Measurements from ENCODE around the gene SEC24A. TPM values are rescaled to one million over a fixed set of nuclear protein-coding genes. Genes with fewer than 3 reads are reported as not detected.
"Not testable (repeated sequence)": the region's sequence is repeated elsewhere in the genome, so short reads cannot be mapped to it uniquely, and the experiment has no call there.

SEC24A gene
- total and polyA plus RNA-seq, 7 donors = 7.2 to 21.0 (median 14.8) TPM

DNA sequence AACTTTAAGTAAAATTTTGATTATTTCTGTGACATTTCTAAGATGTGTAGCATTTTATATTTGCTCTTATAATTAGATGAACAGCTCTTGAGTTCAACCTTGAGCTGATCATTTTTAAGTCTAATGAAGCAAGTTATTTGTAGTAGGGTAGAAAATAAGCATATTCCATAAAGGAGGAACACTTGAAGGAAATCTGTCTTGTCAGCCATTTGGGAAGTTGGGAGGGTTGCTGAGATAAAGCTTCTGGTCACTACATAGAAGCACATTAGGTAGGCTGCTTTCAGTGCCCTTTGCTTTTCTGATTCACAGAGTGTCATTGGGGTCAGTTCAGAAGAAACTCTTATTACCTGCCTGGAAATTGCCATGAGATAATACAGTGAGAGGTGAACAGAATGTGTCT is 44.1 kb downstream of the SEC24A start:
- H3K27me3 ChIP-seq = no peaks in the 10 kb centered on the region
- no peaks in the 10 kb centered on the region for H3K4me1 ChIP-seq
- H3K9me3 ChIP-seq = no peaks in the 10 kb centered on the region
- no peak for DNase-seq
- intact Hi-C loops (cut with DNase I) = loop anchor here (10.0 kb wide), 1 partner anchor 92 kb away; no protein-coding TSS in a partner anchor
- TF ChIP-seq EP300 (IDR thresholded peaks at IDR 0.05) = no peak
- TF ChIP-seq POLR2AphosphoS5 (IDR thresholded peaks at IDR 0.05) = no peak
- TF ChIP-seq, protein P1, sequence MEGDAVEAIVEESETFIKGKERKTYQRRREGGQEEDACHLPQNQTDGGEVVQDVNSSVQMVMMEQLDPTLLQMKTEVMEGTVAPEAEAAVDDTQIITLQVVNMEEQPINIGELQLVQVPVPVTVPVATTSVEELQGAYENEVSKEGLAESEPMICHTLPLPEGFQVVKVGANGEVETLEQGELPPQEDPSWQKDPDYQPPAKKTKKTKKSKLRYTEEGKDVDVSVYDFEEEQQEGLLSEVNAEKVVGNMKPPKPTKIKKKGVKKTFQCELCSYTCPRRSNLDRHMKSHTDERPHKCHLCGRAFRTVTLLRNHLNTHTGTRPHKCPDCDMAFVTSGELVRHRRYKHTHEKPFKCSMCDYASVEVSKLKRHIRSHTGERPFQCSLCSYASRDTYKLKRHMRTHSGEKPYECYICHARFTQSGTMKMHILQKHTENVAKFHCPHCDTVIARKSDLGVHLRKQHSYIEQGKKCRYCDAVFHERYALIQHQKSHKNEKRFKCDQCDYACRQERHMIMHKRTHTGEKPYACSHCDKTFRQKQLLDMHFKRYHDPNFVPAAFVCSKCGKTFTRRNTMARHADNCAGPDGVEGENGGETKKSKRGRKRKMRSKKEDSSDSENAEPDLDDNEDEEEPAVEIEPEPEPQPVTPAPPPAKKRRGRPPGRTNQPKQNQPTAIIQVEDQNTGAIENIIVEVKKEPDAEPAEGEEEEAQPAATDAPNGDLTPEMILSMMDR (IDR thresholded peaks at IDR 0.05) = no peak
- TF ChIP-seq POLR2A (IDR thresholded peaks at IDR 0.05) = no peak
- H3K36me3 ChIP-seq = peaks cover 7 to 93% (median 39%) of the 10 kb centered on the region in 4 donors
- H3K4me3 ChIP-seq = no peak overlapping the region
- H3K27ac ChIP-seq = no peak overlapping the region

DNA sequence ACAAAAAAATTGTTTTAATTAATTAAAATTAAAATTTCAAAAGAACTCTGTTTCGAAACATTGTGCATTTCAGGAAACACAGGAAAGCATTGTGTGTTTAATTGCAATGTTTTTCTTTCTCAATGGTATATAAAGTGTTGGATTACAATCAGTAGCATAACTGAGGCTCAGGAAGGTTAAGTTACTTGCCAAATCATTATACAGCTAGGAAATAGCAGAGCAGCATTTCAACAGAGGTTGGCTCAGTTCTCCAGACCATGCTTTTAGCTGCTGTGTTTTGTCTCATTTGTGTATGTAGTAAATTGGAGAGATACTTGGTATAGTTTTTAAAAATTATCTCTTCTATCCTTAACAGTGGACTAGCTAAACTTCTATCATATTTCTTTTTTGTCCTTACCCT is 59.7 kb downstream of the SEC24A start:
- DNase-seq = no peak
- Histone ChIP-seq H3K27me3 (no peaks in the 10 kb centered on the region), H3K4me1 (no peaks in the 10 kb centered on the region), H3K36me3 (peaks cover 3 to 88% (median 37%) of the 10 kb centered on the region in 4 donors), H3K27ac (no peak overlapping the region), H3K9me3 (no peaks in the 10 kb centered on the region), H3K4me3 (no peak overlapping the region)
- TF ChIP-seq EP300 (IDR thresholded peaks at IDR 0.05) = no peak
- no peak for TF ChIP-seq POLR2A (IDR thresholded peaks at IDR 0.05)
- TF ChIP-seq, protein P1 (IDR thresholded peaks at IDR 0.05) = no peak
- no peak for TF ChIP-seq POLR2AphosphoS5 (IDR thresholded peaks at IDR 0.05)
- intact Hi-C loops (cut with DNase I) = no loop called here
- 95% methylated on average over 1 of the region's 1 CpG for WGBS, 2 donors

DNA sequence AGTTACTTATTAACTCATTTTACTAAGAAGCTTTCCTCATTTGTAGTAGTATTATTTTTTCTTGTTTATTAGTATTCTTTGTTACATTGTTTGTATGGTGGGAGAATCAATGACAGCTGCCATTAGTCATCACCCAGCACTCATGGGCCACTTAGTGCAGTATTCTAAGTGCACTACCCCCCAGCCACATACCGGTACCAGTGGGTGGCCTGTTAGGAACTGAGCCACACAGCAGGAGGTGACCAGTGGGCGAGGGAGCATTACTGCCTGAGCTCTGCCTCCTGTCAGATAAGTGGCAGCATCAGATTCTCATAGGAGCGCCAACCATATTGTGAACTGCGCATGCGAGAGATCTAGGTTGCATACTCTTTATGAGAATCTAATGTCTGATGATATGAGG is 65.5 kb downstream of the SEC24A start:
- Histone ChIP-seq H3K4me1 (no peaks in the 10 kb centered on the region), H3K4me3 (no peak overlapping the region), H3K27me3 (no peaks in the 10 kb centered on the region), H3K27ac (no peak overlapping the region), H3K36me3 (peaks cover 0 to 87% (median 31%) of the 10 kb centered on the region in 4 donors), H3K9me3 (no peaks in the 10 kb centered on the region)
- 95 to 96% methylated on average over 5 of the region's 5 CpGs for WGBS, 2 donors
- no peak for DNase-seq
- intact Hi-C loops (cut with DNase I) = no loop called here
- TF ChIP-seq EP300 (IDR thresholded peaks at IDR 0.05) = no peak

DNA sequence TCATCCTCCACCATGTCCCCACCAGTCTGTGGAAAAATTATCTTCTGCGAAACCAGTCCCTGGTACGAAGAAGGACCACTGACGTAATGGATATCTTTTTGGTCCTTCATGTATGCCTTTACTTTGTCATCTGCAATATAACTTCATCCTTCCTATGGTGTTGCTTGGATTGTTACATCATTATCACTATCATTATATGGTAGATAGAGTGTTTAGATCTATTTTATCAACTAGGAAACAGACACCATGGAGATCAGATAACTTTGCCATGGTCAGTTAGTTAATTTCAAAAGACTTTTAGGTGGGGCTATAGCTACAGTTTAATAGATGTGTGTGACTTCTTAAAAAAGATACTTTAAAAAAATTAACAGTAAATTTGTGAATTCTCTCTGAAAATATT is 66.0 kb downstream of the SEC24A start:
- intact Hi-C loops (cut with DNase I) = no loop called here
- WGBS, 2 donors = 97 to 98% methylated on average over 3 of the region's 3 CpGs
- TF ChIP-seq EP300 (IDR thresholded peaks at IDR 0.05) (no peak), POLR2A (IDR thresholded peaks at IDR 0.05) (no peak), POLR2AphosphoS5 (IDR thresholded peaks at IDR 0.05) (no peak)
- TF ChIP-seq, protein P1 (IDR thresholded peaks at IDR 0.05) = no peak
- Histone ChIP-seq H3K9me3 (no peaks in the 10 kb centered on the region), H3K4me1 (no peaks in the 10 kb centered on the region), H3K36me3 (peaks cover 0 to 87% (median 34%) of the 10 kb centered on the region in 4 donors), H3K27me3 (no peaks in the 10 kb centered on the region), H3K4me3 (no peak overlapping the region), H3K27ac (no peak overlapping the region)
- DNase-seq = no peak

DNA sequence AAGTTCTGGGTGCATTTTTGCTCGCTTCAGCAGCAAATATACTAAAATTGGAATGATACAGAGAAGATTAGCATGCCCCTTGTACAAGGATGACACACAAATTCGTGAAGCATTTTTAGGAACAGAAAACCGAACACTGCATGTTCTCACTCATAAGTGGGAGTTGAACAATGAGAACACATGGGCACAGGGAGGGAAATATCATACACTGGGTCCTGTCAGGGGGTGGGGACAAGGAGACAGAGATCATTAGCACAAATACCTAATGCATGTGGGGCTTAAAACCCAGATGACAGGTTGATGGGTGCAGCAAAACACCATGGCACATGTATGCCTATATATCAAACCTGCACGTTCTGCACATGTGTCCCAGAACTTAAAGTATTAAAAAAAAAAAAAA is 66.9 kb downstream of the SEC24A start:
- peaks cover 0 to 87% (median 32%) of the 10 kb centered on the region in 4 donors for H3K36me3 ChIP-seq
- DNase-seq; H3K9me3 ChIP-seq; H3K27me3 ChIP-seq; intact Hi-C loops (cut with DNase I); H3K4me1 ChIP-seq; H3K27ac ChIP-seq; H3K4me3 ChIP-seq: not testable (repeated sequence)
- WGBS, 2 donors = 93 to 95% methylated on average over 4 of the region's 4 CpGs

DNA sequence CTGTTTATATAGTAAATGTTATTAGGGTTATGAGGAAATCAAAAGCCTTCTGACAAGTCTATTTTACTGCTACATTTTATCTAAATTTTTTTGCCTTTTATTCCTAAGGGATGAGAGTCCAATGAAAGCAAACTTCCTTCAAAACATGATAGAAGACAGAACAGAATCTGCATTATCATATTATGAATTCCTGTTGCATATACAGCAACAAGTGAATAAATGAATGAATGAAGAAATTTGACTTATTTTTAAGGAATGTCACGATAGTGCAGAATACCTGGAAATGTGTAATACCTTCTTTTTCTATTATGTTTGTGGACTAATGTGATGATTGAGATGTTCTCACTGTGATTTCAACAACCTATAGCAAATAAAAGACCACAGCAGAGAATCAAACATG is 76.3 kb downstream of the SEC24A start:
- Histone ChIP-seq H3K9me3 (no peaks in the 10 kb centered on the region), H3K27ac (no peak overlapping the region), H3K36me3 (peaks cover 0 to 61% (median 29%) of the 10 kb centered on the region in 4 donors), H3K27me3 (no peaks in the 10 kb centered on the region), H3K4me1 (no peaks in the 10 kb centered on the region), H3K4me3 (no peak overlapping the region)
- intact Hi-C loops (cut with DNase I) = no loop called here
- no peak for DNase-seq
- no peak for TF ChIP-seq POLR2A (IDR thresholded peaks at IDR 0.05)
- TF ChIP-seq, protein P1 (IDR thresholded peaks at IDR 0.05) = no peak
- TF ChIP-seq POLR2AphosphoS5 (IDR thresholded peaks at IDR 0.05) = no peak
- no peak for TF ChIP-seq EP300 (IDR thresholded peaks at IDR 0.05)
- WGBS, 2 donors = 93 to 99% methylated on average over 1 of the region's 1 CpG
